Stimulated activated CD4-positive, alpha-beta T cell treated with anti-CD3 and anti-CD28 coated beads, Interleukin-12 subunit alpha, Interleukin-12 subunit beta, amount 100 ng/mL, for 24 hours (primary cell): ENCODE data around the gene FBXW7.

Experiments used
- DNase-seq, 2 experiments: peaks; one replicate each; pipeline ENCODE4 v3.0.0-alpha.2; 2020; ENCODE audit warnings: low read depth in 2 of 2

The FBXW7 gene

GRCh38 chr4:152471251-152471792, 64.6 kb downstream of the FBXW7 start:
- no peak for DNase-seq

DNA sequence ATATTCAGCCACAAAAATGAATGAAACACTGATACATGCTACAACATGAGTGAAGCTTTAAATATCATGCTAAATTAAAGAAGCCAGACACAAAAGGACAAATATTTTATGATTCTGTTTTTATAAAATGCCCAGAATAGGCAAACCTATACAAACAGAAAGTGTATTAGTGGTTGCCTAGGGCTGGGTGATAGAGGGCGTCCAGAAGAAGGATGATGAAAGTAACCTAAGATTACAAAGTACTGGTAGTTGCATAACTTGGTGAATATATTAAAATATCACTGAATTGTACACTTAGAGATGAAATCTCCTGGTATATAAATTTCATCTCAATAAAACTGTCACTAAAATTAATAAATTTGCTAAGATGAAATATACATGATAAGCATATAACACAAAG, 67.5 kb downstream of the FBXW7 start:
- no peak for DNase-seq

GRCh38 chr4:152467101-152467500, 68.8 kb downstream of the FBXW7 start:
- no peak for DNase-seq

DNA sequence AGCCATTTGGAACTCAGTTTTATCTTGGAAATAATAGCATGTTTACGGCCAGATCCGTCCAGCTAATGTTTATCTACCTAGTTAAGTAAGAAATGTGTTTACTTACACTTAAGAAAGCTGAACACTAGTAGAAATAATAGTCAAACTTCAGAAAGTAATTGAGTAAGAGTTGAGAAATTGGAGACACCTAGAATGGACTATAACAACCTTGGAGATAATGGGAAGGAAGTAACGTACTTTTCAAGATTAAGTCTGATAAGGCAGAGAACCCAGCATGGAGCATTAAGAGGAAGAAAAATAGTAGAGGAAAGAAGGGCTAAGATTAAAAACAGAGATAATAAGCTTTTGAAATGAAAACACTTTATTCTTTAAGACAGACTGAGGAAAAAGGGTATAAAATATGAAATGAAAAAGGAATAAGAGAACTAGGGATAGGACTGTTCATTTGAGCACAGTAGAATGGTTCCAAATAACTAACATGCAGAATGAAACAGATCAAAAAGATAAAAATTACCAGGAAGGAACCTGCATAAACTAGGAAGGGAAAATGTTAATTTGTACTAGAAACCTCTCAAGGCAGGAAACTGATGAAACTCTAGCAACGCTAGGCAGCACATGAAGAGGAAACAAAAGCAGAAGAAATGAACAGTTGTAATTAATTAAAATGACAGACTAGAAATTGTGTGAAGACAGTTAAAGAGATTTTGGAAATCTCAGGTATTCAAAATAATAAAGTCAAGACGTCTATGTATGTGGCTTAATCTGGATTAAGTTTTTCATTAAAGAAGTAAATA, 71.7 kb downstream of the FBXW7 start:
- DNase-seq = no peak

DNA sequence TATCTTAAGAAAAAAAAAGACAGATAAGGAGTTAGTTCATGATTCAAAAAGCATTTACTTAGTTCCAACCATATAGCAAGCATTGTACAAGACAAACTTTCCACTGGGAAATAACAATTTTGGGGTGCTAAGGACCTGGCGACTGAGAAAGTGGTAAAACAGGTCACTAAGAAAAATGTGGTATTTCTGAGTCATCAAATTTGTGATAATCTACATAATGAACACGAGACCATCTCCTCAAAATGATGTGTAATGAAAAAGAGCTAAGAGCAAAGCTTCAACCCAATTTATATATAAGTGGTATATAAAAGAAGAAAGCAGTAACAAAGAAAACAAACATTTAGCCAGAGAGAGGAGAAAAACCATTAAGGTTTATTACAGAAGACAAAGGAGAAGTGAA, 72.3 kb downstream of the FBXW7 start:
- DNase-seq = no peak

GRCh38 chr4:152462695-152463094, 73.2 kb downstream of the FBXW7 start:
- DNase-seq = no peak

DNA sequence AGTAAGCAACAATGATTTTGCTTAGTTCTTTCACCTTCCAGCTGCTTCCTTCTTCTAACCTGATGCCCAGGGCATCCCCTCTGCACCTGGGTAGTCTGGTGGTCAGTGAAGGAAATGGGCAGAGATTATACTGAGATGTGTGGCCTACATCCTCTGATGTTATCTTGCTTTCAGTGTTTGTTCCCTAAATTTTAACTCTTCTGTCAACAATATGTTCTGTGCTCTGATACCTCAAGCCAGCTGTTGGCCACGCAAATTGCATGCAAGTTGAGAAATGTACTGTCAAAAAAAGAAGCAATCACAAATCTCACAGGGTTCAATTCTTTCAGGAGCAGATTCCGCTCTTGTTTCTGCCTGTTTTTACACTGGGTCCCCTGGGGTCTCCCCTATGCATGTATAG, 73.8 kb downstream of the FBXW7 start:
- no peak for DNase-seq

- DNase-seq = no peak
Observed at GRCh38 chr4:152460488-152460887, 75.4 kb downstream of the FBXW7 start.

DNA sequence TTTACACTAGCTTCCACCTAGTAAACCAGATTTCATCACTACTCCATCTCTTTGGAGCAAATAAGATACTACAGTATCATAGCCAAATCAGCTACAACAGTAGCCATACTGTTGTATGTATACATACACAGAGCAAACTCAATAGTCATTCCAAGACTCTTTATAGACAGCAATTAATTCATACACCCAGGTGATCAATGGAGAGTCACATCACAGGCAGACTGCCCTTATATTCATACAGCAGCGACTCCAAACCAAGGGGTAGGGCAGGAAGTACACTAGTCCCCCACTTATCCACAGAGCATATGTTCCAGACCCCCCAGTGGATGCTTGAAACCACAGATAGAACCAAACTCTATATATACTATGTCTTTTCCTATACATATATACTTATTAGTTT, 76.6 kb downstream of the FBXW7 start:
- no peak for DNase-seq

DNA sequence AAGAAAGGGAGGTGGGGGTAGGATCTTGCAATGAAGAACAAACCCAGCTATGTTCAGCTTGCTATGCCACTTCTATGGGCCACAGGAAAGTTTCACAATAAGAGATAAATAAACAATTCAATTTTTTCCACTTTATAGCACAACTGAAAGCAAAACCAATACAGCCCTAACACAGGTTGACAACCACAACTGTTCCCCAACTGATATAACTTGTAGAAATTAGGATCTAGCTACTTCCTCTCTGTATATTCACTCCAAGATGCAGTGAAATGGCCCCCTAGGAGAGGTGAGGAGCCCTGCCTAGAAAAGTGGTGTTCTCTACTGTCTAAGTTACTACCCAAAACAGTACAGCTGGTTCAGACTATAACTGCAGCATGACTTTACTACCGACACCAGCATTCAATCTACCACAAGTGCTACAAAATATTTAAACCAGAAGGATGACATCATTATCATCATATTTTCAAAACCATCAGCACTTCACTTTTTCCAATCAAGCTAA, 77.0 kb downstream of the FBXW7 start:
- DNase-seq = no peak

DNA sequence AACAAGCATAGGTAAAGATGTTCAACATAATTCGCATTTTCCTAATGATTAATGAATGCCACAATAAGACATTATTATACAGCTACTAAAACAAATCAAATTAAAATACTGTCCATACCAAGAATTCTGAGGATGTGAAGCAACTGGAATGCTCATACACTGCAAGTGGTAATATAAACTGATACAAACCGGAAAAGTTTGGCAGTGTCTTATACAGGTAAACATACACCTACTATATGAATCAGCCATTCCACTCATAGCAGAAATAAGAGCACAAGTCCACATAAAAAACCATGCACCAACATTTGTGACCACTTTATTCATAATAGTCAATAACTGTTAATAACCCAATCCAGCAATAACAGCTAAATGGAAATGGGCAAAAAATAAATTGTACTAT, 79.3 kb downstream of the FBXW7 start:
- DNase-seq = no peak

- no peak for DNase-seq
Observed at GRCh38 chr4:152455311-152455710, 80.6 kb downstream of the FBXW7 start.

DNA sequence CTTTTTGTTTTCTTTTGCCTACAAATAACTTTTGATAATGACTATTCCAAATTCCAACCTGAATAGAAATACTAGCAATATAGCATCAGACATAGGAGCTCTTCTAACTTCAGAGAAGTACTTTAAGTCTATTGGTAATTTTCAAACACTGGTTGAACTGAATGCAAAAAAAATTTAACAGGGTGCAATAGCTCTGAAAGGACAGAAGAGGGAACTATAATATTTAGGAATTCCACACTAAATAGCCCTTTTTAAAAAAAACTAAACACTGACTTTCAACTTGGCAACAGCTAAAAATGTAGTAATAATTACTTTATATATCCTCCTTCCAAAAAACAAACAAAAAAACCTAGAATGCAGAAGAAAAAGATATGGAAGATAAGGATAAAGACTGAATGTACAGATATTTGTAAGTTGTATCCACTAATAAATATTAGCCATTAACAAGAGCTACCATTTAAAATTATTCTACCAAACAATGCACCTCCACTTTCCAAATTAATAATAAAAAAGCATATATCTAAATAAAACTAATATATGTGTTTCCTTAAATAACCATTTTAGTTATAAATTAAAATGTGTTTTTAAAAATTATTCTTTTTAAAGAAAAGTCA, 81.4 kb downstream of the FBXW7 start:
- DNase-seq = no peak

GRCh38 chr4:152451496-152451895, 84.4 kb downstream of the FBXW7 start:
- no peak for DNase-seq

DNA sequence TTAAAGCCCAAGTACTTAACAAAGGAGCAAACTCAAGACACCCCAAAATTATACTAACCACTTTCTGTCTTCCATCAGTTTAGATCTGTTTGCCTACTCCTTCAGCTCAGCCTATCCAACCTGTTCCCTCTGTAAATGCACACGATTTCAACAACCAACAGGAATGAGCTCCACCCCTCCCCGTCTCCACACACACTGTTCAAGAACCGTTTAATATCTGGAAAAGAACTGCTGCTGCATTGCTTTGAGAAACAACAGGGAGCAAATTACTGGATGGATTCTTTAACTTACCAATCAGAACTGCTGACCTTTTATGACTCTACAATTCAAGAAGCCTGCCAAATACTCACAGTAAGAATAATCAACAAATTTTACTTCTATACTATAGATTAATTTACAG, 87.0 kb downstream of the FBXW7 start:
- DNase-seq = no peak

DNA sequence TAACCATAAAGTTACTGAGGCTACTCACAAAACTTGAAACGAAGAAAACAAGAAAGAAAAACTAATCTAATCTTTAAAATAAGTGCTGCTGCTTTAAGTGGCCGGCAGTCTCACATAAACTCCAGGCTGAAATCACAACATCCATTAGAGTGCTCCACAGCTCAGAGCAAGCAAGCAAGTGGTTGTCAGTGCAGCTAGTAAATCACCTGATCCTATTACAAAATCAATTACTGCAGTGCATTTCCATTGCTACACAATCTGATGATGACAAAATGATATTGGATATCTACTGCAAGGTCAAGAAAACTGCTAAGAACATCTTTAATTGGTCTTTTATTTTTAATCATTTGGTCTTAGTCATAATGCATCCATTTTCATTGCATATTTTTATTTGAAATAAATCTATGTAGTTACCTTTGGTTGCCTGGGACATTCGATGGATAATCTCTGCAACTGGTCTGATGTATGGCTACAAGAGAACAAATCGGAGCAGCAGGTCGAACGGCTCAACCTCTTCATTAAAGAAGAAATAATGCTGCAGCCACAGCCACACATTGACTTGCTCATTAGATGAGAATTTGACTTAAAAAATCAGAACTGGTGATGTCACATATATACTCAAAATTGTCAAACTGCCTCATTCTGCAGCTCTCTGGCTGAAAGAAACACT, 87.7 kb downstream of the FBXW7 start:
- no peak for DNase-seq

- DNase-seq = no peak
Observed at GRCh38 chr4:152443859-152444258, 92.0 kb downstream of the FBXW7 start.

DNA sequence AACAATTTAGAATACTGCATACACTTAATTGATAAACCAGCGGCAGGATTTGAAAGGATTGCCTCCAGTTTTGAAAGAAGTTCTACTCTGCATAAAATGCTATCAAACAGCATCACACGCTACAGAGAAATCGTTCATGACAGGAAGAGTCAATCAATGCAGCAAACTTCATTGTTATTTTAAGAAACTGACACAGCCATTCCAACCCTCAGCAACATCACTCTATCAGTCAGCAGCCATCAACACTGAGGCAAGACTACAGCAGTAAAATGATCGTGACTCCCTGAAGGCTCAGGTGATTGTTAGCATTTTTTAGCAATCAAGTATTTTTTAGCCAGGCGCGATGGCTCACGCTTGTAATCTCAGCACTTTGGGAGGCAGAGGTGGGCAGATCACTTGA, 98.3 kb downstream of the FBXW7 start:
- no peak for DNase-seq

- DNase-seq = no peak
Observed at GRCh38 chr4:152436384-152436783, 99.5 kb downstream of the FBXW7 start.

GRCh38 chr4:152434011-152434410, 101.9 kb downstream of the FBXW7 start:
- no peak for DNase-seq

GRCh38 chr4:152431784-152432183, 104.1 kb downstream of the FBXW7 start:
- no peak for DNase-seq

GRCh38 chr4:152431291-152431690, 104.6 kb downstream of the FBXW7 start:
- no peak for DNase-seq

GRCh38 chr4:152430507-152430906, 105.4 kb downstream of the FBXW7 start:
- no peak for DNase-seq
